ENCODE data around the gene ITGA3.

Gene ITGA3

GRCh38 chr17:50045154-50045553 is 10.8 kb upstream of the ITGA3 start:
- Histone ChIP-seq H3K27me3 (ENCODE audit: insufficient read depth, low read length, poor library complexity, severe bottlenecking) (no peaks in the 10 kb centered on the region), H3K9me3 (ENCODE audit: insufficient read depth, low read depth, low read length) (no peaks in the 10 kb centered on the region), H3K4me2 (ENCODE audit: low read depth, low read length, poor library complexity, severe bottlenecking) (no peak overlapping the region), H3K9me2 (replicated peaks; ENCODE audit: low read depth, low read length) (no peaks in the 10 kb centered on the region), H2AFZ (ENCODE audit: low read length) (no peak overlapping the region), H3K9ac (ENCODE audit: low read depth, low read length, poor library complexity, severe bottlenecking) (no peak overlapping the region), H3K36me3 (ENCODE audit: insufficient read depth, low read length) (no peaks in the 10 kb centered on the region), H3K4me1 (ENCODE audit: insufficient read depth, low read length, poor library complexity, severe bottlenecking) (peaks cover 6% of the 10 kb centered on the region), H3F3A (ENCODE audit: low read depth) (no peaks in the 10 kb centered on the region), H3K4me3 (ENCODE audit: low read length, poor library complexity, severe bottlenecking) (no peak overlapping the region), H4K20me1 (ENCODE audit: insufficient read depth, low read length, poor library complexity, severe bottlenecking) (no peaks in the 10 kb centered on the region), H3K79me2 (ENCODE audit: insufficient read depth, low read length) (no peaks in the 10 kb centered on the region)
- TF ChIP-seq EZH2phosphoT487 (IDR thresholded peaks at IDR 0.05; ENCODE audit: borderline replicate concordance) (no peak), CTCF (conservative IDR thresholded peaks at IDR 0.05; ENCODE audit: low read length) (no peak)

DNA sequence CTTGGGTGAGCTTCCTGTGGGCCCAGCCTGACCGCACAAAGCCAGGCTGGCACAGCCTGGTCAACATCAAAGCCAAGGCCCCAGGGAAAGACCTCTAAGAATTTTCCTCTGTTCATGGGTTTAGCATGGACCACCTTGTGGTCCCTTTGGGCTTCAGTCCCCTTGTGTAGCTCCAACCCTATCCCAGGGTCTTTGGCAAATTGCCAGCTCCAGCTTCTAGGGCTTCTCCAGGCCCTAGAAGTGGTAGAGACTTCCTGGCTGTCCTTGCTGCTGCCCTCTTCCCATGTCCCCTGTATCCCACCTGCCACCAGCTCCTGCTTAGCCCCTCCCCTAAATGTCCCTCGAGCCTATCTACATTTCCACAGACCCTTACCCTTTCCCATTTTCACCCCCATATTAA is 9.7 kb upstream of the ITGA3 start:
- H3F3A ChIP-seq (ENCODE audit: low read depth): no peaks in the 10 kb centered on the region
- no peaks in the 10 kb centered on the region for H3K9me2 ChIP-seq (replicated peaks; ENCODE audit: low read depth, low read length)
- no peaks in the 10 kb centered on the region for H4K20me1 ChIP-seq (ENCODE audit: insufficient read depth, low read length, poor library complexity, severe bottlenecking)
- no peak overlapping the region for H3K4me3 ChIP-seq (ENCODE audit: low read length, poor library complexity, severe bottlenecking)
- H3K9ac ChIP-seq (ENCODE audit: low read depth, low read length, poor library complexity, severe bottlenecking): no peak overlapping the region
- no peaks in the 10 kb centered on the region for H3K27me3 ChIP-seq (ENCODE audit: insufficient read depth, low read length, poor library complexity, severe bottlenecking)
- peaks cover 16% of the 10 kb centered on the region for H3K4me1 ChIP-seq (ENCODE audit: insufficient read depth, low read length, poor library complexity, severe bottlenecking)
- H3K4me2 ChIP-seq (ENCODE audit: low read depth, low read length, poor library complexity, severe bottlenecking): no peak overlapping the region
- H3K79me2 ChIP-seq (ENCODE audit: insufficient read depth, low read length): no peaks in the 10 kb centered on the region
- no peaks in the 10 kb centered on the region for H3K36me3 ChIP-seq (ENCODE audit: insufficient read depth, low read length)
- H3K9me3 ChIP-seq (ENCODE audit: insufficient read depth, low read depth, low read length): no peaks in the 10 kb centered on the region
- H2AFZ ChIP-seq (ENCODE audit: low read length): no peak overlapping the region
- TF ChIP-seq EZH2phosphoT487 (IDR thresholded peaks at IDR 0.05; ENCODE audit: borderline replicate concordance) (no peak), CTCF (conservative IDR thresholded peaks at IDR 0.05; ENCODE audit: low read length) (no peak)

DNA sequence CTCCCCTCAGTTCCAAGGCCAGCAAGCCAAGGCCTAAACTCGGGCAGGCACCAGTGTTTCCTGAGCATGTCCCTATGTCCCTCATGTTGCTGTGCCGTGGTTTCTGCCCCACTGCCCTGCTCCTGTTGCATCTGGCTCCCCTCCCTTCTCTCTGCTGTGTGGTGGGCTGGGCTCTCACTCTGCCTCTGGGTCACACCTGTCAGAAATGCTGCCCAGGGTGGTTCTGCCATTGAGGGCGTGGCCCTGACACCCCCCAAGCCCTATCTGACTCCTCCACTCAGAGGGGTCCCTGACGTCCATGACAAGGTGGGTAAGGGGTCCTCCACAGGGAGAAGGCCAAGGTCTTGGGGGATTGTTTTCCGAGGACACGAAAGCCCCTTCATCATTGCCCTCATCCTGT is 9.2 kb upstream of the ITGA3 start:
- Histone ChIP-seq H3K27me3 (ENCODE audit: insufficient read depth, low read length, poor library complexity, severe bottlenecking) (no peaks in the 10 kb centered on the region), H3K9me2 (replicated peaks; ENCODE audit: low read depth, low read length) (no peaks in the 10 kb centered on the region), H3K79me2 (ENCODE audit: insufficient read depth, low read length) (no peaks in the 10 kb centered on the region), H3F3A (ENCODE audit: low read depth) (no peaks in the 10 kb centered on the region), H3K4me2 (ENCODE audit: low read depth, low read length, poor library complexity, severe bottlenecking) (no peak overlapping the region), H3K4me3 (ENCODE audit: low read length, poor library complexity, severe bottlenecking) (no peak overlapping the region), H2AFZ (ENCODE audit: low read length) (no peak overlapping the region), H3K4me1 (ENCODE audit: insufficient read depth, low read length, poor library complexity, severe bottlenecking) (peaks cover 21% of the 10 kb centered on the region), H3K9me3 (ENCODE audit: insufficient read depth, low read depth, low read length) (no peaks in the 10 kb centered on the region), H4K20me1 (ENCODE audit: insufficient read depth, low read length, poor library complexity, severe bottlenecking) (no peaks in the 10 kb centered on the region), H3K9ac (ENCODE audit: low read depth, low read length, poor library complexity, severe bottlenecking) (no peak overlapping the region), H3K36me3 (ENCODE audit: insufficient read depth, low read length) (no peaks in the 10 kb centered on the region)
- TF ChIP-seq CTCF (conservative IDR thresholded peaks at IDR 0.05; ENCODE audit: low read length) (no peak), EZH2phosphoT487 (IDR thresholded peaks at IDR 0.05; ENCODE audit: borderline replicate concordance) (no peak)
